Kidney (tissue), 14 donors: ENCODE results near the gene TTC28. TPM values are rescaled to one million over a fixed set of nuclear protein-coding genes. Genes with fewer than 3 reads are reported as not detected.

Experiments used
- DNase-seq, 5 donors: peaks; one replicate each; pipeline ENCODE4 v3.0.0-alpha.2; 2013 to 2020
- FAIRE-seq: peaks from 2 replicates; lab custom pipeline; 2012; peaks lifted over from hg19 to GRCh38; lab: Jason Lieb, UNC
- H3K27ac ChIP-seq, 2 donors: one replicate each; pipeline ENCODE4 v1.7.0; 2013; ENCODE audit warnings: low read depth in 2 of 2, low read length in 2 of 2, inconsistent platforms in 1 of 2
- H3K27me3 ChIP-seq: one replicate; pipeline ENCODE4 v1.7.1; 2013; ENCODE audit warnings: low read length, inconsistent platforms; ENCODE audit not compliant: control insufficient read depth, insufficient read depth
- H3K36me3 ChIP-seq, 3 donors: one replicate each; pipeline versions ENCODE4 v1.7.0 to v1.7.1; 2013; ENCODE audit warnings: low read length in 3 of 3, control low read depth in 1 of 3, inconsistent platforms in 1 of 3; ENCODE audit not compliant: insufficient read depth in 3 of 3, control insufficient read depth in 2 of 3
- H3K4me1 ChIP-seq, 3 donors: one replicate each; pipeline versions ENCODE4 v1.7.0 to v1.7.1; 2013; ENCODE audit warnings: low read length in 3 of 3, inconsistent platforms in 1 of 3, low read depth in 1 of 3; ENCODE audit not compliant: control insufficient read depth in 2 of 3, insufficient read depth in 2 of 3
- H3K4me3 ChIP-seq, 3 donors: one replicate each; pipeline versions ENCODE4 v1.7.0 to v1.8.1; 2013; ENCODE audit warnings: low read length in 3 of 3, control low read depth in 1 of 3, inconsistent platforms in 1 of 3
- H3K9ac ChIP-seq, 3 donors: one replicate each; pipeline versions ENCODE4 v1.7.0 to v1.7.1; 2013; ENCODE audit warnings: low read length in 3 of 3, control low read depth in 1 of 3, inconsistent platforms in 1 of 3
- H3K9me3 ChIP-seq, 3 donors: one replicate each; pipeline versions ENCODE4 v1.7.0 to v1.7.1; 2013; ENCODE audit warnings: low read length in 3 of 3, control low read depth in 1 of 3, inconsistent platforms in 1 of 3; ENCODE audit not compliant: control insufficient read depth in 2 of 3, insufficient read depth in 1 of 3
- CTCF ChIP-seq: IDR thresholded peaks from 3 replicates; pipeline ENCODE4 v1.5.1; 2012; ENCODE audit warnings: mild to moderate bottlenecking, moderate library complexity, borderline replicate concordance; ENCODE audit not compliant: insufficient read depth; ENCODE audit errors: extremely low read depth
- intact Hi-C: fragments of 100-400 bp; cut with DNase I; formaldehyde crosslinking; loops from one replicate; pipeline ENCODE4 v1.11.1; 2022
- polyA plus RNA-seq: library from polyadenylated mRNA; stranded (reverse); fragments of 350-450 nt; fragmentation: Illumina TruSeq; extraction: RNeasy Lipid Tissue Mini Kit (QIAGEN cat#74804); gene quantifications from one replicate; pipeline ENCODE4 v1.2.3, GENCODE V29; 2014; ENCODE audit warnings: low read depth, low replicate concordance; ENCODE audit not compliant: insufficient read depth
- total RNA-seq: library from RNA; stranded (reverse); fragmentation: NEBNext Ultra II Directional; extraction: Animal tissue kit (Norgen Biotek cat#: 25700); gene quantifications from one replicate; pipeline ENCODE4 v1.2.1, GENCODE V29; 2021
- donor health status: control.
- donor health status: control.
- donor health status: control.
- donor health status: control.
- donor health status: control.
- donor health status: DM: yes; HTN: yes; CAD: no.
- donor health status: Normal renal cell carcinoma (clear cell type).

TTC28 gene
- total and polyA plus RNA-seq, 2 donors from 2014 or later = 3.5 to 40.2 TPM

- no peak overlapping the region for H3K27ac ChIP-seq
- no peak overlapping the region for H3K4me3 ChIP-seq
- FAIRE-seq (no peak), DNase-seq (peak in 2 of 5 donors; percentile 16 to 63)
- TF ChIP-seq CTCF = no peak
- H3K9ac ChIP-seq = no peak overlapping the region
- H3K9me3 ChIP-seq = no peaks in the 10 kb centered on the region
- H3K36me3 ChIP-seq = peaks cover 2 to 25% (median 3%) of the 10 kb centered on the region in 3 donors
- H3K27me3 ChIP-seq = no peaks in the 10 kb centered on the region
- peaks cover 0 to 2% (median 0%) of the 10 kb centered on the region in 3 donors for H3K4me1 ChIP-seq
- intact Hi-C loops = no loop called here
Observed at GRCh38 chr22:27995801-27996528, 683.7 kb downstream of the TTC28 start.

- no peak for TF ChIP-seq CTCF
- intact Hi-C loops = no loop called here
- DNase-seq = peak in 1 of 5 donors; percentile 23
Observed at GRCh38 chr22:27994481-27995331, 684.9 kb downstream of the TTC28 start.

GRCh38 chr22:27993774-27994350 lies 685.8 kb downstream of the TTC28 start:
- no peak for TF ChIP-seq CTCF
- H3K4me3 ChIP-seq = no peak overlapping the region
- no peak overlapping the region for H3K27ac ChIP-seq
- peak in 1 of 5 donors; percentile 12 for DNase-seq
- H3K27me3 ChIP-seq = no peaks in the 10 kb centered on the region
- intact Hi-C loops = no loop called here
- no peak overlapping the region for H3K9ac ChIP-seq
- no peak for FAIRE-seq
- H3K36me3 ChIP-seq = peaks cover 3 to 25% (median 5%) of the 10 kb centered on the region in 3 donors
- H3K9me3 ChIP-seq = no peaks in the 10 kb centered on the region
- peaks cover 0 to 2% (median 0%) of the 10 kb centered on the region in 3 donors for H3K4me1 ChIP-seq

More at GRCh38 chr22:27994481-27995331, 684.9 kb downstream of the TTC28 start:
- Histone ChIP-seq H3K4me3 (no peak overlapping the region), H3K9ac (no peak overlapping the region), H3K9me3 (no peaks in the 10 kb centered on the region), H3K27me3 (no peaks in the 10 kb centered on the region), H3K4me1 (peaks cover 0 to 2% (median 0%) of the 10 kb centered on the region in 3 donors), H3K27ac (no peak overlapping the region), H3K36me3 (peaks cover 2 to 25% (median 3%) of the 10 kb centered on the region in 3 donors)
- FAIRE-seq = no peak
